Right lobe of liver (tissue), 6 donors: ENCODE results near the gene SUGCT. TPM values are rescaled to one million over a fixed set of nuclear protein-coding genes. Genes with fewer than 3 reads are reported as not detected.

Experiments used
- ATAC-seq, 4 donors: fragments of 200-7000 bp; cut with Tn5 transposase; one replicate each; pipeline ENCODE4 v1.9.1; 2020; ENCODE audit warnings: mild to moderate bottlenecking in 4 of 4, moderate library complexity in 4 of 4
- DNase-seq, 3 donors: peaks; one replicate each; pipeline ENCODE4 v3.0.0-alpha.2; 2020
- H3K27ac ChIP-seq, 3 donors: fragments of 200-600 bp; one replicate each; pipeline ENCODE4 v1.8.0; 2022
- H3K27me3 ChIP-seq, 2 donors: fragments of 200-600 bp; one replicate each; pipeline ENCODE4 v1.8.0; 2022
- H3K36me3 ChIP-seq, 4 donors: fragments of 200-600 bp; sonication (generic) in 1 of 4; one replicate each; pipeline versions ENCODE4 v1.5.1 to v1.8.0; 2017 to 2022; ENCODE audit warnings: control low read depth in 1 of 4
- H3K4me1 ChIP-seq, 4 donors: fragments of 200-600 bp; sonication (generic) in 1 of 4; one replicate each; pipeline versions ENCODE4 v1.5.1 to v1.8.0; 2017 to 2022; ENCODE audit warnings: control low read depth in 1 of 4
- H3K4me3 ChIP-seq, 3 donors: fragments of 200-600 bp; one replicate each; pipeline ENCODE4 v1.8.0; 2022
- H3K9me3 ChIP-seq, 4 donors: fragments of 200-600 bp; sonication (generic) in 1 of 4; one replicate each; pipeline versions ENCODE4 v1.5.1 to v1.8.0; 2017 to 2022; ENCODE audit warnings: control low read depth in 1 of 4
- POLR2A ChIP-seq: fragments of 450-650 bp; IDR thresholded peaks from one replicate; pipeline ENCODE4 v1.6.1; 2017; ENCODE audit warnings: antibody characterized with exemption, mild to moderate bottlenecking
- WGBS: methylation state at CpG from one replicate; pipeline ENCODE4 v1.1.6; 2018; ENCODE audit warnings: low coverage, low lambda C conversion rate; ENCODE audit not compliant: insufficient coverage; ENCODE audit errors: missing lambda C conversion rate; 5-methylcytosine and 5-hydroxymethylcytosine counted together
- intact Hi-C, 2 donors: fragments of 100-400 bp; cut with DNase I; formaldehyde crosslinking; loops; one replicate each; pipeline versions ENCODE4 v1.11.2 to v1.14.1; 2022
- total RNA-seq, 6 experiments: library from RNA; depleted of rRNA in 2 of 6; stranded (reverse); fragments of >200 nt in 2 of 6; fragmentation: NEBNext Ultra II Directional in 3 of 6; extraction: Animal tissue kit (Norgen Biotek cat#: 25700) in 3 of 6; gene quantifications; one replicate each; pipeline versions ENCODE4 v1.1.0 to v1.2.4, GENCODE V29; 2016 to 2023
- TF ChIP-seq, protein P1 (sequence below), 4 donors: fragments of 200-600 bp in 3 of 4; fragments of 450-650 bp in 1 of 4; IDR thresholded peaks; one replicate each; pipeline versions ENCODE4 v1.5.1 to v1.8.0; 2016 to 2022; ENCODE audit warnings: antibody characterized with exemption in 4 of 4, mild to moderate bottlenecking in 2 of 4
- donor health status: DM: no; HTN: yes; CAD: no.
- donor health status: DM: no; HTN: no; CAD: no.
- donor health status: DM: no; HTN: no; CAD: no.
- donor health status: DM: no; HTN: yes; CAD: no.
- donor health status: DM: no; HTN: yes; CAD: no.

Gene SUGCT
- total RNA-seq, 6 experiments from 2014 or later: 10.1 to 21.0 (median 14.2) TPM

DNA sequence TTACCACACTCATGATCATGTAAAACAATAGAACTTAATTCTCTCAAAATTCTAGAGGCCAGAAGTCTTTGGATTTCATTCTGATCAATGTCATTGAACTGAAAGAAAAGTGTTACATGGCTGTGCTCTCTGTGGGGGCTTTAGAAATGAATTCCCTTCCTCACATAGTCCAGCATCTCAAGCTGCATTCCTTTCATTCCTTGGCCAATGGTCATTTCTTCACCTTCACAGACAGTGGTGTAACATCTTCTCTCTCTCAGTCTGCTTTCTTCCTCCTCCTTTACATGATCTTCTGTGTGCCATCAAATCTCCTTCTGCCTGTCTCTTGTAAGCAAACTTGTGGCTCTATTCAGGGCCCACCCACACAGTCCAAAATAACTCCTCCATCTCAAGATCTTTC, 735.3 kb downstream of the SUGCT start:
- no peaks in the 10 kb centered on the region for H3K4me1 ChIP-seq
- H3K27ac ChIP-seq: no peak overlapping the region
- no peaks in the 10 kb centered on the region for H3K27me3 ChIP-seq
- no peaks in the 10 kb centered on the region for H3K9me3 ChIP-seq
- no peaks in the 10 kb centered on the region for H3K36me3 ChIP-seq
- TF ChIP-seq, protein P1, sequence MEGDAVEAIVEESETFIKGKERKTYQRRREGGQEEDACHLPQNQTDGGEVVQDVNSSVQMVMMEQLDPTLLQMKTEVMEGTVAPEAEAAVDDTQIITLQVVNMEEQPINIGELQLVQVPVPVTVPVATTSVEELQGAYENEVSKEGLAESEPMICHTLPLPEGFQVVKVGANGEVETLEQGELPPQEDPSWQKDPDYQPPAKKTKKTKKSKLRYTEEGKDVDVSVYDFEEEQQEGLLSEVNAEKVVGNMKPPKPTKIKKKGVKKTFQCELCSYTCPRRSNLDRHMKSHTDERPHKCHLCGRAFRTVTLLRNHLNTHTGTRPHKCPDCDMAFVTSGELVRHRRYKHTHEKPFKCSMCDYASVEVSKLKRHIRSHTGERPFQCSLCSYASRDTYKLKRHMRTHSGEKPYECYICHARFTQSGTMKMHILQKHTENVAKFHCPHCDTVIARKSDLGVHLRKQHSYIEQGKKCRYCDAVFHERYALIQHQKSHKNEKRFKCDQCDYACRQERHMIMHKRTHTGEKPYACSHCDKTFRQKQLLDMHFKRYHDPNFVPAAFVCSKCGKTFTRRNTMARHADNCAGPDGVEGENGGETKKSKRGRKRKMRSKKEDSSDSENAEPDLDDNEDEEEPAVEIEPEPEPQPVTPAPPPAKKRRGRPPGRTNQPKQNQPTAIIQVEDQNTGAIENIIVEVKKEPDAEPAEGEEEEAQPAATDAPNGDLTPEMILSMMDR (IDR thresholded peaks at IDR 0.05): no peak
- TF ChIP-seq POLR2A: no peak
- ATAC-seq: no peak
- no peak for DNase-seq
- no peak overlapping the region for H3K4me3 ChIP-seq
- intact Hi-C loops: no loop called here

DNA sequence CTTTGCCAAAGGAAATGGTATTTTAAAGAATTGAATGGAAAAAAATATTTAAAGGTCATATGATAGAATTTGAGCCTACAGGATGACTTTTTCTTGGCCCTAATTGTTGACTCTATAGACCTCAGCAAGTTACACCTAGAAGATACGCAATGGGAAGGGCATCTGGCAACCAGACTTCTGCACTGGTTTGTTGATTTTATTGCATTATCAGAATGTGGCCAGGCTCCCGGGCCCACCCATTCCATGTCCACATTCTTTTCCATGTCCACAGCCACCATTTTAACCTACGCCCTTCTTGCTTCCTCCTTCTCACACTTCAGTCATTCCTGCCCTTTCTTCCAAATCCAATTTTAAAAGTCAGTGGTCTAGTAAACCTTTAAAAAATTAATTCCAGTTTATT, 738.4 kb downstream of the SUGCT start:
- no peak for TF ChIP-seq POLR2A
- TF ChIP-seq, protein P1 (IDR thresholded peaks at IDR 0.05): no peak
- H3K27ac ChIP-seq: no peak overlapping the region
- H3K27me3 ChIP-seq: no peaks in the 10 kb centered on the region
- no peaks in the 10 kb centered on the region for H3K9me3 ChIP-seq
- DNase-seq (no peak), ATAC-seq (no peak)
- 100% methylated on average over 2 of the region's 3 CpGs for WGBS
- no peaks in the 10 kb centered on the region for H3K36me3 ChIP-seq
- intact Hi-C loops: no loop called here
- no peaks in the 10 kb centered on the region for H3K4me1 ChIP-seq
- H3K4me3 ChIP-seq: no peak overlapping the region

DNA sequence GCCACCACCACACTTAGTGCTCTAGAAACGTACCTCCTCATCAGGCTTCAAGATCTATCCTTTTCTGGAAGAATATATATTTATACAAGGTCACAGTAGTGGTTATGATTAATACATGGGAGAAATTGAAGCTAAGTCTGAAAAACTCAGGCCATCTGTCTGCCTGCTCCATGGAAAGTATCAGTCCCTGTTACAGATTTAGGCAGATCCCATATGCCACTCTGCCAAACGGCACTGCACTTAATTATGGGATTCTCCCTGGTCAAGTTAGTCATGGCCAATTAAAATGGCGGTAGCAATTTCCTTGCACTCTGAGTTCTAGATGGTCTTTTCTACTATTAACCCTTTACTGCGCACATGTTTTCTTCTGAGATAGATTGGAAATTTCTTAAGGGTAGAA, 740.0 kb downstream of the SUGCT start:
- intact Hi-C loops: no loop called here
- Histone ChIP-seq H3K4me1 (no peaks in the 10 kb centered on the region), H3K9me3 (no peaks in the 10 kb centered on the region), H3K27ac (no peak overlapping the region), H3K4me3 (no peak overlapping the region), H3K36me3 (no peaks in the 10 kb centered on the region), H3K27me3 (no peaks in the 10 kb centered on the region)
- TF ChIP-seq, protein P1 (IDR thresholded peaks at IDR 0.05): no peak
- no peak for TF ChIP-seq POLR2A
- DNase-seq: no peak
- 82% methylated on average over 4 of the region's 4 CpGs for WGBS
- ATAC-seq: no peak

DNA sequence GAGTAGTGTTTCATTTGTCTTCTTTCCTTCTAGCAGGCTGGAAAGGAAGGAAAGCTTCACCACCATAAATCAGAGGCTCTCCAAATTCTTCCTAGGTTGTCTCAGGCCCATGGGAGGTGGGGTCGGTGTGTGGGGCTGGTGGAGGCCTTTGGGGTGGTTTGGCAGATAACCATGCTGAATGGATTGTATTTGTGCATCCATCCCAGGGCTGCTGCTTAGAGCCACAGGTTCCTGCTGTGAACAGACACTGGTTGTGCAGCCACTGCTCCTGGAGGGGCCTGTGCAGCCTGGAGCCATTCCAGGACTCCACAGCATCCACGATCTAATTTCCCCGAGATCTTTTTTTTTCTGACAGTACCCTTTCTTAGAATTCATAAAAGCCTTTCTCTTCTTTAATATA, 741.8 kb downstream of the SUGCT start:
- Histone ChIP-seq H3K36me3 (no peaks in the 10 kb centered on the region), H3K27me3 (no peaks in the 10 kb centered on the region), H3K4me1 (no peaks in the 10 kb centered on the region), H3K27ac (no peak overlapping the region), H3K9me3 (no peaks in the 10 kb centered on the region), H3K4me3 (no peak overlapping the region)
- ATAC-seq: no peak
- no peak for TF ChIP-seq POLR2A
- TF ChIP-seq, protein P1 (IDR thresholded peaks at IDR 0.05): no peak
- DNase-seq: no peak
- intact Hi-C loops: no loop called here
- 65% methylated on average over 2 of the region's 3 CpGs for WGBS

DNA sequence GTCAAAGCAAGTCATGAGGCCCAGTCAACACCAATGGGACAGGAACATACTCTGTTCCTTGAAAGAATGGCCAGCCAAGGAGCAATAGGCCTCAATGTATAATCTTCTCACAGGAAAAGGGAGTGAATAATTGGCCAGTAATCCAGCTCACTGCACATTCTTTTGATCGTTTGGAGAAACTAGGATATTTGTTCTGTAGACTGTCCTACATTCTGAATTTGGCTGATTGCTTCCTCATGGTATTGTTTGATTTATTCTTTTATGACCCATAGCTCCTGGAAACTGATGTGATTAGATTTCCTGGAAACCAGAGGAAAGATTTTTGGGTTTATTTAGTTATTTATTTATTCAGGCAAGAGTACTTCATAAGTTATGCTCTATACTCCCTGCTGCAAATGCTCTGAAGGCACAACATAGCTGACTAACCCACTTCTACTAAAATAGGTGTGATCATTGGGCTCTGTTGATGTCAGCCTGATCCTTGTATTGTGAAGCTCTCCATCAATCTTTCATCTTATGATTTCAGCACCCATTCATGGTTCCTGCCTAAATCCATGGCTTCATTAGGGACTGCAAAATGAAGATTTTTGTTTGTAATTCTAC, 745.2 kb downstream of the SUGCT start:
- Histone ChIP-seq H3K27ac (no peak overlapping the region), H3K9me3 (no peaks in the 10 kb centered on the region), H3K27me3 (no peaks in the 10 kb centered on the region), H3K4me1 (no peaks in the 10 kb centered on the region), H3K36me3 (no peaks in the 10 kb centered on the region), H3K4me3 (no peak overlapping the region)
- TF ChIP-seq, protein P1 (IDR thresholded peaks at IDR 0.05): no peak
- no peak for TF ChIP-seq POLR2A
- intact Hi-C loops: no loop called here
- ATAC-seq (no peak), DNase-seq (no peak)
- 23% methylated on average over 1 of the region's 1 CpG for WGBS
